SIG-M5 (cell line): Measurements from ENCODE around the gene TRIM36.
A peak's percentile ranks its signal among the peaks of the same experiment; 100 is the strongest.

Source experiments
- DNase-seq: peaks from one replicate; lab custom pipeline; 2025; lab: John Stamatoyannopoulos, UW

TRIM36 gene, protein sequence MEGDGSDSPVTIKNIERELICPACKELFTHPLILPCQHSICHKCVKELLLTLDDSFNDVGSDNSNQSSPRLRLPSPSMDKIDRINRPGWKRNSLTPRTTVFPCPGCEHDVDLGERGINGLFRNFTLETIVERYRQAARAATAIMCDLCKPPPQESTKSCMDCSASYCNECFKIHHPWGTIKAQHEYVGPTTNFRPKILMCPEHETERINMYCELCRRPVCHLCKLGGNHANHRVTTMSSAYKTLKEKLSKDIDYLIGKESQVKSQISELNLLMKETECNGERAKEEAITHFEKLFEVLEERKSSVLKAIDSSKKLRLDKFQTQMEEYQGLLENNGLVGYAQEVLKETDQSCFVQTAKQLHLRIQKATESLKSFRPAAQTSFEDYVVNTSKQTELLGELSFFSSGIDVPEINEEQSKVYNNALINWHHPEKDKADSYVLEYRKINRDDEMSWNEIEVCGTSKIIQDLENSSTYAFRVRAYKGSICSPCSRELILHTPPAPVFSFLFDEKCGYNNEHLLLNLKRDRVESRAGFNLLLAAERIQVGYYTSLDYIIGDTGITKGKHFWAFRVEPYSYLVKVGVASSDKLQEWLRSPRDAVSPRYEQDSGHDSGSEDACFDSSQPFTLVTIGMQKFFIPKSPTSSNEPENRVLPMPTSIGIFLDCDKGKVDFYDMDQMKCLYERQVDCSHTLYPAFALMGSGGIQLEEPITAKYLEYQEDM

DNA sequence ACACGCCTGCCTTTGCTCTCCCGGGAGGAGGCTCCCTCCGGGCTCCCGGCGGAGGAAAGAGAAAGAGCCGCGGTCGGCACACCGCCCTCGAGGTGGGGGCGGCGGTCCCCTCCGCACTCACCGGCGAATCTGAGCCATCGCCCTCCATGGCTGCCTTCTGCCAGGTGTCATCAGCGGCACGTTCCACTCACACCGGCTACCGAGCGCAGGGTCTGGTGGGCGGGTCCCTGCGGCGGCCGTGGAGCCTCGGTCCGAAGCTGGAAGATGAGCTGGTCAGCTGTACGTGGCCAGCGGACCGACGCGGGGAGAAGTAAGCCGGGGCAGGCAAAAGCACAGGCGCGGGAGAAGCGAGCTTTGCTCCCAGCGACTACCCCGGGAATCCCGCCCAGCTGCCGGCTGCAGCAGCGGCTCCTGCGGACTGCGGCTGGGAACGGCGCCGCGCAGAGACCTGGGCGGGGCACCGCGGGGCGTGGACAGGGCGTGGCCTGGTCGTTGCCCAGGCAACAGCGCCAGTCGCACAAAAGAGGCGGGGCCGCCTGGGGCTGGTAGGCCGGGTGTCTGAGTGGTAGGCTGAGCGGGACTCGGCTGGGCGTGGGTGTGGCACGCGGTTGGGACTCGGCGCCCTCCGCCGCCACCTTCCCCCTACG lies at the start of gene TRIM36:
TSS of gene TRIM36 (minus strand) at position 422 of the 647 bp plus-strand sequence. CDS start at position 148, 274 bp downstream.
- peak; percentile 61 for DNase-seq

DNA sequence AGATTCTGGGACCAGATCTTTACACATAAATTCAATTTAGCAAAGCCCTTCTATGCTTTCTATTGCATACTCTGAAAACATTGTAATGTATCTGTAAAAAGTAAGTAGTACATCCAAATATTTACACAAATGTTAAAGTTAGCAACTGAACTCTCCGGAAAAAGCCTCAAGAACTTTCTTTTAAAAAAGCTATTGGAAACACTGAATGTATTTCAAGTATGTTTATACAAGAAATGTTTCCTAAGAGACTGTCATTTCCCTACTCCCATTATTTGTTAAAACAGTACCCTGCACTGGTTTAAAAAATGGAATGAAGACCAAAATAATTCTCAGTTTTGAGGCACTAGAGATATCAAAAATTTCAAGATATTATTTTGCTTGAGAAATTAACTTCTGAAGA lies 44.8 kb upstream of the TRIM36 start:
- no peak for DNase-seq

DNA sequence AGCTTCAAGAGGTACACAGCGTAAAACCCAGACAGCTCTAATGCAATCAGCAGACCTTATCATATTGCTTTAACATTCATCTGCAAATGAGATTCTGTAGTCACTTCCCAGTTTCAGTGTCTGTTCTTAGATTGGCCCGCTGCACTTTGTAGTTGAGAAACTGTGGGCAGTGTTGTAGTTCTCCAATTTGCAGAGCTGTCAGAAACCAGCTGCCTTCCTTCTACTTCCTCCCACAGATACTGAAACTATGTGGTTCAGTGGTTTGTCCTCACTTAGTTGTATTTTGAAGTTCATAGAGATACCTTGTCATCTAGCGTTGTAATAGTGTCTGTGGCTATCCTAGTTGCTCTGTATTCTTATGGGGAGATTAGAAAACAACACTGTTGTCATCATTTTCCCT lies 39.6 kb upstream of the TRIM36 start:
- DNase-seq: peak; percentile 99

DNA sequence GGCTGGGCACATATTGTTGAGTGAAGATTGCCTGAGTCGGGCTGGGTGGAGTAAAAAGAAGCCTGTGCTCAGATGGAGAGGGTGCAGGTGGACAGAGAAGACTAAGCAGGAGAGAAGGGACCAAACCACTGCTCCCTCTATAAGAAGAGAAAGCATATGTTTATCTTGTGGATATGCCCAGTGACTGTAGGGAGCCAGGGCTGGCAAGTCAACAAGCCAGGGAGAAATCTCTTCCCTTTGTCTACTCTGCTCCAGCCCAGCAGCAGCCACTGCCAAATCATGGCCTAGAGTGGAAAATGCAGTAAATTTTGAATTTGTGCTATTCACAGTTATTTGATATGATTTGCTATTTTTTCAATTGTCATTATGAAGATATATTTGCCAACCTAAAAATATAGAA lies 33.2 kb upstream of the TRIM36 start:
- no peak for DNase-seq

DNA sequence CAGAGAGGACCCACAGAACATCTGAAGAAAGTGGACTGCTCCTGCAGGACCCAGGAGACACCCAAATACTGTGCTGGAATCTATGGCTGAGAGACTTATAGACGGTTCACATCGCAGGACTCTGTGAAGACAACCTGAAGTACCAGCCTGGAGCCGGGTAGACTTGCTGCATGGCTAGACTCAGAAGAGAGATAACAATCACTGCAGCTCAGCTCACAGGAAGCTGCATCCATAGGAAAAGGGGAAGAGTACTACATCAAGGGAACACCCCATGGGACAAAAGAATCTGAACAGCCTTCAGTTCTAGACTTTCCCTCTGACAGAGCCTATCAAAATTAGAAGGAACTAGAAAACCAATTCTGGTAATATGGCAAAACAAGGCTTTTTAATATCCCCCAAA lies 26.5 kb upstream of the TRIM36 start:
- DNase-seq: no peak

DNA sequence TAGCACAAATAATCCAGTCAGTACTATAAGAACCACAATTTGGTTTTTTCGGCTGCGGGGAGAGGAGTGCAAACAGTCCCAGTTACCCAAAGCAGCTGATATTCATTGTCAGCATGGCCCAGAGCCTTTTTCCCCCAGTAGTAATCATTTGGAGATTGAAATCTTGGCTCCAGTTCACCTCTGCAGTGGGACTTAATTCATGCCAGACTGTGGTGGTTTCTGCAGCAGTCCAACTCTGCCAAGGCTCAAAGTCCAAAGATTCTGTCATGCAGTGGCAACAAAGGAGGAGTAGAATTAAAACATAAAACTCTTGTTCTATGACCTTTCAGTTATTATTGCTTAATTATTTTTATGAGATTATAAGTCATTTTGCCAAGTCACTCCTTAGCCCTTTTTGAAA lies 25.0 kb upstream of the TRIM36 start:
- no peak for DNase-seq

DNA sequence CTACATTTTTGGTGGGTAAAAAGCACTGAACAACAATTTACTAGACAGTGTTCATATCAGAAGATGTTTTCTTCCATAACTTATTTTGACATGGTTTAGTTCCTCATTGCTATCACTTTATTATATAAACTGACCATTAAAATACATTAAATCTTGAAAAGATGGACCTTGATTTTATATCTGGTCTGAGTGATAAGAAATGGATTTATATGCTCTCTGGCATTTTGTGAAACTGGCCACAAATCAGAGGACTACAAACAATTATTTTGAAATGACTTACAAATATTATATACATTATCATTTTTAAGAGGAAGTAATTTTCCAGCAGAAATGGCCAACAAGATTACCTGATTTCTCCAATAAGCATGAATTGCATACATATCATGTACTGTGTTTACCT lies 23.6 kb upstream of the TRIM36 start:
- DNase-seq: no peak

DNA sequence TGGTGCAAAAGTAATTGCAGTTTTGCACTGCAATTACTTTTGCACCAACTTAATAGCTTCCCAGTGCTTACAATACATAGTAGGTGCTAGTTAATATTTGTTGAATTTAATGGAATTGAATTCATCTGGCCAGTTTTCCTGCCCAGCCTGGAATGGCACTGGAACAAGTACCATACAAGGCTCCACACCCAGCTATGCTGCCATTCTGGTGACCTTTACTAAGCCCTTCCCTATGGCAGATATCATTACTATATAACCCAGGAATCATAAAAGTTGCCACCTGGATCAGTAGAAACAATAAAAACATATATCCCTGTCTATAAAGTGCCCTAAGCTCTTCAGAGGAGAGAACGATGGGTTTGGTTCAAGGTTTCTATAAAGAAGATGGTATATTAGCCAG lies 22.4 kb upstream of the TRIM36 start:
- no peak for DNase-seq

DNA sequence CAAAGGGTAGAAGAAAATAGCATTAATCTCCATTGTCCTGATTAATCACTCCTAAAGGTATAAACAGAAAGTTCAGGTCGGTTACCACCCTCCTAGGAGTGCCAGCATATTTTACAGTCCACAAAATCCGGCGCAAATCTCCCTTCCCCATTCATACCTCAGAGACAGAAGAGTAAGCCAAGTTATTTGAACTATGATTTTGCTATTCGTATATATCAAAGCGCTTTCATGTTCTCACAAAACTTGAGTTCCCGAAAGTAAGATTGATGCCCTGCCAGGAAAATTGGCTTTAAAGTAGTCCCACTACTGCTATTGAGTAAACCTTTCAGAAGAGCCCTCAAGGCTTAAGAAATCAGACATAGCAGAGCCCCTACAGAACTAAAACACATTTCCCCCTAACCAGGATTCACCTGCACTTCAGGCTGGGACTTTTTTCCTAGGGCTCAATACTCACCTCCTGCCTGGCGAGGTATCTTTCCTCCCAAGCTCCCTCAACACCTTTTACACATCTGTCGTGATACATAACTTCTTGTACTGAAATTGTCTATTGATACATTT lies 21.8 kb upstream of the TRIM36 start:
- no peak for DNase-seq

DNA sequence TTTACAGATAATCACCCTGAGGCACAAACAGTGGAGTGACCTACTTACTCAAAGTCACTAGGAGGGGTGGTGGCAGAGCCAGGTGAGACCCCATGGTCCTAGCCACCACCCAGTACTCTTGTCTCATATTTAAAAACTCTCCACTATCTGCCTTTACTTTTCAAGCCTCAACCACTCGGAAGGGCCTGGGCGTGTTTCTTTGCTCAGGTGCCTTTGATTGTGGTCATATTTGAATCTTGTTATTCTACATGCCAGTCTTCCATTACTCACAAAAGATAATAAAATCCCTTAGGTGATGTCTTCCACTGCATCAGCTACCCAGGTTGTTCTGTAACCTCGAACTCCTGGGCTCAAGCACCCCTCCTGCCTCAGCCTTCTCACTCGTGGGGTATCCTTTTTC lies 20.7 kb upstream of the TRIM36 start:
- no peak for DNase-seq

DNA sequence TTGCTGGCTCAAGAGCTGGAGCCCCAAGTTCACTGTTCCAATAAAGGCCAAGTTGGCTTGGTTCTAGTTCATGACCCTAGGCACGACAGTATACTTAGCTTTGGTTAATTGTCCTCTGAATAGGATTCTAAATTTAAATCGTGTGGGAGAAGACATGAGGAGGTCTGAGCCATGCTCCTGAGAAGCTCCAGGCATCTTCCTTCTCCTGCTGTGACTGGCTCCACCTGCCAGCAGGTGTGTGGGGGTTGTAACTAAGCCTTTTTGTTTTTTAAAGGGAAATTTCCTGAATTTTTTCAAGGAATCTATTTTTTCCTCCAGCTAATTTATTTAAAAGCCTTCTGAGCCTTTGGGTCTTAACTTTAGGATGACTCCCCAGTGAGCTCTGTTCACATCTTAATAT lies 20.2 kb upstream of the TRIM36 start:
- DNase-seq: no peak

DNA sequence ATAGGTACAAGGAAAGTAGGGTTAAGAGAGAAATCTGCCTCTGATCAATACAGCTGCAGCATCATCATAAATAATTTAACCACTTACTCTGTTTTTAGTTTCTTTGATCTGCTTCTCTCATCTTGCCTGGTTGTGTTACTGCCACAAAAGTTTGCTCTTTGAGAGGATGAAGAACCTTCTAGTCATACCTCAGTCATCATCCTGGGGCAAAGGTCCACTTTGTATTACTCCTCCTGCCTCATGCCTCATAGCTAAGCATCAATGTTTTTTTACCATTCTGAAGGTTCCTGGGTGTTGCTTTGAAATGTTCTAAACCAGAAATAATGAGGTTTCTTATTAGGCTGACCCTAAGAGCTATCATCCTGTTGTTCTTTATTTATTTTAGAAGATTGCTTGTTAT lies 17.1 kb upstream of the TRIM36 start:
- no peak for DNase-seq

DNA sequence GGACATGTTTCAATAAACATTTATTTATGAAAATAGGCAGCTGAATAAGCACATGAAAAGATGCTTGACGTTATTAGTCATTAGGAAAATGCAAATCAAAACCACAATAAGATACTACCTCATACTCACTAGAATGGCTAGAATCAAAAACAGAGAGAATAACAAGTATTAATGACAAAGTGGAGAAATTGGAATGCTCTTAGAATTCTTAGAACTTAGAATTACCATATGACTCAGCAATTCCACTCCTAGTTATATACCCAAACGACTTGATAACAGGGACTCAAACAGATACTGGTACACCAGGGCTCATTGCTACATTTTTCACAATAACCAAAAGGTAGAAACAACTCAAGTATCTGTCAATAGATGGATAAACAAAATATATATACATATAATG lies 15.1 kb upstream of the TRIM36 start:
- no peak for DNase-seq

DNA sequence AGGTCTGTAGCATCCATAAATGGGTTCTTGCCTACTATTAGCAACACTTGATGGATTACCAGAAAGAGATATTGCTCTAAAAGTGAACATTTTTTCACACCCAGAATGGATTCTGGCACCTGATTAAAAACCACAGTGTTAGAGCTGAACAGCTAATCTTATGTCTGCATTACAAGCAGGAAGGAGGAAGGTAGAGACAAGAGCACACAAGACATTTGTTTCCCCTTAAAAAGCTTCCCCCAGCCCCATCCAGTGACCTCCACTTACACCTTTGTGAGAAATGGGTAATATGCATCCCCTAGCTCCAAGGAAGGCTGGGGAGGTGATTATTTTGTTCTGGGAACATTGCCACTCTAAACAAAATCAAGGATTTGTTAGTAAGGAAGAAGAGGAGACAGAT lies 12.0 kb upstream of the TRIM36 start:
- no peak for DNase-seq

DNA sequence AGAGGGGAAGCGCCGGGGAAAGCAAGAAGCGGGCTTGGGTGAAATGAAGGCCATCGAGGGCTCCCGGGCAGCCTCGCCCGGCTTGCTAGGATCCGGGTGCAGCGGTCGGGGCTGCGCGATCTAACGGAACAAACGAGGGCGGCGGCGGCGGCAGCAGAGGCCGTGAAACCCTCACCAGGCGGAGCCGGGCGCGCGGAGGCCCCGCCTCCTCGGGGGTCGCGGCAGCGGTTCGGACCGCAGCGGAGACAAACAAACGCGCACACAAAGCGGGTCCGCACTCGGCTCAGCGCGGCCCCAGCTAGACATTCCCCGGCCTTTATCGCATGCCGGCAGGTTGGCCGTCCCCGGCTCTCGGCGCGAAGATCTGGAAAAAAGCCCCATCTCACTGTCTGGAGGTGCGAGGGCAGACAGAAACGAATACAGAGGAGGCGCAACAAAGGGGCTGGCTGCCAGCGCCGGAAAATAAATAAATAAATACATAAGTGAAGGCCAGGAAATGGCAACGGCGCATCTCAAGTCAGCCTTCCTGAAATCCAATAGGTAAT lies 10.5 kb upstream of the TRIM36 start:
- DNase-seq: no peak

DNA sequence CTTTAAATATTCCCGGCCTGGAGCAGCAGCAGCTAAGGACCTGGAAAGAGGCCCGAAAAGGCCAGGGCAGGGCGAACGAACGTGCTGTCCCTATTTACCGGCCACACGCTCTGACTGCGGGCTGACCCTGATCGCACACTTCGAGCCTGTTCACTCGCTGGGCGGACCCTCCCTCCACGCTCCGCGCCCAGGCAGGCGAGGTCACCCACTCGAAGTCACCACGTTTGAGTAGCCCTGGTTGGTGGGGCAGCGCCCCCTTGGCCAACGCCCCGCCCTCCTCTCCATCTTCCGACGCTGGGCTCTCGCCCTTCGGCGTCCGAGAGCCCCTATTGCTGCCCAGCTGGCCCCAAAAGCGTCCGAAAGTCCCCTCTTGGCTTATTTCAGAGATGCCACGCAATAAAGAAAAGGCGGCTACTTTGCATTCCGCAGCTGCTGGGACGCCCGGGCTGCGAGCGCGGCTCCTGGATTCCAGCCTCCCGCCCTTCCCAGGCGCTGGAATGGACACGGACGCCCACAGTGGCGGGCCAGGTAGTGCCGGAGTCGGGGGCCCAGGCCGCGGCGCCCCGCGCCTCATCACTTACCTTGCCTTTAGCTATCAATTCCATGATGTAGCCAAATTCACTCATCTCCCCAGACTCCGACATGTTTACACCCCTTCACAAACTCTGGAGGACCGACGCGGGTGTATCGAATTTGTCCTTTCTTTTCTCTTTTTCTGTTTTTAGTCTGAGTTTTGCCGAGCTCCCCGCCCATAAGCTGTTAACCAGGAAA lies 9.9 kb upstream of the TRIM36 start:
- no peak for DNase-seq

DNA sequence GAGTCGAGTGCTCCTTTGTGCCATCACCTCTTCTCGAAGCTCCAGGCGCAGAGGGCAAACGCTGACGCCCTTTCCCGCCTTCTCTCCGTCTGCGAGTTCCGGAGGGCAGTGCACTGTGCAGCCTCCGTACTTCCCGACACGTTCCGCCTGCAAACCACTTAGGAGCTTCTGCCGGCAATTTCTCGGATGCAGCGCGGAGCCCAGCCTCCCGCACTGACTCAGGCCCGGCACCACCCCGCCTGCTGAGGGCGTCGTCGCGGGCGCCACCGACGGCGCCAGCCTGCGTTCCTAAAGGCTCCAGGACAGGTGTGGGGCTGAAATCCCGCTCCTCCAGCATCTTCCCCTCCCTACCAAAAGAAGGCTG lies 9.3 kb upstream of the TRIM36 start:
- DNase-seq: no peak

DNA sequence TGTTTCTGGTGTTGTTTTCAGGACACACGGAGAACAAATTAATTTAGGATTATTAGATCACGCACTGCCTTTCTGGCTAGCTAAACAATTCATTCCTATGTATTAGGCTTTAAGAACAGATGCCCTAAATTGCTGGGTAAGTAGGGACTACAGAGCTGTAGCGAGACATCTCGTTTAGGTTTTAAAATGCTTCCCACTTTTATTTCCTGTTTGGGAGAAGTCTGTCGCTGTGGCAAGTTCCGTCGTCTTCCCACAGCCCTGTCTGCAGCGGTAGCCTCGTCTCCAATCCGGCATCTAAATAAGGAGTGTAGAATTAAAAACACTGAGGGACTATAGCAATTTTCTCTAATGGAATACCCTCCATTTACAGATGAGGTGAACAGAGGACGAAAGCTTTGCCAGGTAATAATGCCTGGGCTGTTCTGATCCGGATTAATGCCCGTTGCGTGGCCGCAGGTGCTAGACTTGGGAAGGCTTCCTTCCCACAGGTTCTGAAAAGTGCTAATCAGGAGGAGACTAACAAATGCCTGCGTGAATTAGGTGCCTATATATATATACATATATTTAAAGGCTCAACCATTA lies 1.3 kb upstream of the TRIM36 start:
- DNase-seq: no peak

DNA sequence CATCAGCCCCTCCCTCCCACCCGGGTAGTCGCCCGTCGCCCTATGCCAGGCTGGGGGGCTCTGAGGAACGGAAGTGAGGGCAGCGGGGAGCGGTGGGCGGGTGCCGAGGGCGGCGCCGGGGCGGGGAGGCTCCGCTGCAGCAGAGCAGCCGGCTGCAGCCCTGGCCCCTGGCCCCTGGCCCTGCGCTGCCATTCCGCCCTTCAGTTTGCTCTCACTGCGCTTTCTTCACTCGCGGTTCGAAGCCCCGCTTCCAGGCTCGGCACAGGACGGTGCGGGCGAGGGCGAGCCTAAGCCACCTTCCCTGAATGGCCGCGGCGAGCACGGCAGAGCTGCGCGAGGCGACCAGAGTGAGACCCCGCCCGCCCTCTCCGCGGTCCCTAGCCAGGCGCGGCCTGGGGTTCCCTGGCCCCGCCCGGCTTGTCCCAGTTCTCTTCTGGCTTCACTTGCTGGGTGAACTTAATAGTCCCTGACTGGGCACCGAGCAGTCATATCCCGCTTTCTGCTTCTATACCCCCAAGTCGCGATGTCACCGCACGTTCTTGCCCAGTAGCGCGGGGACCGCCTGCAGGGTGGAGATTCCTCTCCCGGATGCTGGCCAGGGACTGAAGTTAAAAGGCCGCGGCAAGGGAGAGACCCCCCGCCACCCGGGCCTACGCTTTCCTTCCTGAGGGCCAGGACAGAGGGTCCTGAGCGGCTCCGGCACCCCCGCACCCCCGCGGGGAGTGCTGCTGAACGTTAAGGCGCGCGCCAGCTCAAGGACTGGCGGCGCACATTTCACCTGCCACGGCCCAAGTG lies 623 bp upstream of the TRIM36 start:
- no peak for DNase-seq

DNA sequence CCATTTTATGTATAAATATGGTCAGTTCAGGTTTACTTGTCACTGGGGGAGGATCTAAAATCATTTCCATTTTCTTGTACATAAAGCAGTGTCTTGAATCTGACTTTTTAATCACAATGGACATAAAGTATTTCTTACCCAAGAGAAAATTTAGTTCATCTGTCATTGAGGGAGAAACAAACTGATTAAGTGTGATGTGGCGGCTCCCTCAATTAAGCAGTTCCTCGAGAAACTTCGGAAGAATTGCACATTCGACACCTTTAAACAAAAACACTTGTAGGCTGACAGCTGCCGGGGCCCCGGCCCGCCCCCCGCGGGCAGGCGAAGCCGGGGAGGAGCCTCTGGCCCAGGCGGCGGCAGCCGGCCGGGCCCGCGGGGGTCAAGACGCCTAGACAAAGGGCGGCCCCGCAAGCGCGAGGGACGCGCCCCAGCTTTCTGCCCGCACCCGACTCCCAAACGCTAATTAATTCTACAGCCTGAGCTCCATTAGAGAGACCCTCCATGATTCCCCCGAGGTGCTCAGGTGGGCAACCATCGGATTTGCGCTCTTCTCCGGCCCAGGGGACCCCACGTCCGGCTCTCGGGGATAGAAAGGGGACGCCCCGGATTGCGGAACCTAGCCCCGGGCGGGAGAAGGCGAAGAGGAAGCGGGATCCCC lies 750 bp downstream of the TRIM36 start:
- no peak for DNase-seq
